Fibroblast of peridontal ligament (primary cell): Measurements from ENCODE around the gene C4orf54.

Source experiments
- DNase-seq: peaks from one replicate; pipeline ENCODE4 v3.0.0-alpha.2; 2010; ENCODE audit errors: extremely low read depth

The C4orf54 gene

DNA sequence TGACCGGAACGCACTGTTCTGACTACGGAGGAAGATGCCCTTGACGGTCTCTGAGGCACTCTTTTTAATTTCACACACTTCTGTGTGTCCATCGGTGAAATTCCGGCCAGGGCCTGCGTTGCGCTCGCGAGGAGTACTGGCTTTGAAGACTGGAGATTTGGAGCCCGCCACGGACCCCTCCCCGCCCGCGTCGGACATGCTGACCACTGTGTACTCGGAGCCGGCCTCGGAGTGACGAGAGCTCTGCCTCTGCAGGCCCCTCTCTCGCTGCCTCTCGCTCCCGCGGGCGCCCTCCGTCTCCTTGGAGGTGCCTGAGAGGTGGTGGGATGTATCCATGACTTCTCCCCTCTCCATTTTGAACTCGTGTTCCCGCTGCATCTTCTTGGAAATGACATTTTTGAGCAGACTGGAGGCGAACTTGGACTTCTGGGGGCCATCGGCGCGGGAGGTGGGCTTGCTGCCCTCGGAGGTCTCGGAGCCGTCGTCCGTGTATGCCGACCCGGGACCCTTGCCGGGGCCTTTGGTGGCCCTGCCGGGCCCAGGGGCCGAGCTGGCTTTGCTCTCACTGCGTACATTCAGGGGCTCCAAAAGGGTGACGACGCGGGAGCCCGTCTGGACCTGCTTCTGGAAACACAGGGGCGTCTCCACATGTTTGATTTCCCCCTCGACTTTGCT lies 5.7 kb downstream of the C4orf54 start:
- DNase-seq = no peak

DNA sequence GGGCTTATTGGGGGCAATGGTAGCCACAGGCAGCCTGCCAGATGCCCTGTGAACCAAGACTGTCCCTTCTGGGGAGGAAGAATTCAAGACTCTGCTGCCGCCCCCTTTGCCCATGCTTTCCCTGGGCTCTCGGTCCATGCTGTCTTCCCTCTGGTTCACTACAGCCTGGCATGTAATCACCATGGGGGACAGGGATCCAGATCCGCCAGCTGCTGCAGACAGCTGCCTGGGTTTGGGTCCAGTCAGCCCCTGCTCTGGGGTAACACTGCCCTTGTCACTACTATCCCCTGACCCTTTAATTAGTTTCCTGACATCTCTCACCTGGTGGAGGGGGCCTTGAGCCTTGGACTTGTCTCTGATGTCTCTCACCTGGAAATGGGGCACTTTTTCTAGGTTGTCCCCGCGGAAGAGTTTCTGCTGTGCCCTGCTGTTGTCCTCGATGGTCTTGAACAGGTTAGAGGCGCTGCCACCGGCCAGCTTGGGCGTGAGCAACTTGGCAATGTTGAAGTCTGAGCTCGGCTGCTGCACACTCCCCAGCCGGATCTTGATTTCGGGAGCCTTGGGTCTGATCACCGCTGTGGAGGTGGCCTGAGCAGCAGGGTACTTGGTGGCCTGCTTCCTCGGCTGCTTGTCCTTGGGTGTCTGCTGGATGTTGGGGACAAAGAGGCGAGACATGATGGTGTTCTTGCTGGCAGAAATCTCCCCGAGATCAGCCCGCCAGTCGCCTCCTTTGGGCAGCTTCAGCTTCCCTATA lies 6.4 kb downstream of the C4orf54 start:
- no peak for DNase-seq

DNA sequence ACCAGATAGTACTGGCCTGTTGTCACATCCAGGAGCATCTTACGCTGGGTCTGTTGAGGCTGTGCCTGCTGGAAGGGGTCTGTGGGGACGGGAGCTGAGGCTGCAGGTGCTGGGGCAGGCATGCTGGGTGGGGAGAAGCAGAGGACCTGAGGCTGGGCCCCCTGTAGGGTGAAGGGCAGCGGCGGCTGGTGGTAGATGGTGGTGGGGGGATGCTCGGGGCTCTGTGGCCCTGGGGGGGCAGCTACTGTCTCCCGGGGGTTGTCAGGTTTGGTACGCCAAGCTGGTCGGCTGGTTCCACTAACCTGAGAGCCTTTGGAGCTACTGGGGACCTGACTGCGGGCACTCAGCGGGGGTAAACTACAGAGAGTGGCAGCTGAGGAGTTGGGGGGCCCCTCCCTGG lies 7.8 kb downstream of the C4orf54 start:
- no peak for DNase-seq

DNA sequence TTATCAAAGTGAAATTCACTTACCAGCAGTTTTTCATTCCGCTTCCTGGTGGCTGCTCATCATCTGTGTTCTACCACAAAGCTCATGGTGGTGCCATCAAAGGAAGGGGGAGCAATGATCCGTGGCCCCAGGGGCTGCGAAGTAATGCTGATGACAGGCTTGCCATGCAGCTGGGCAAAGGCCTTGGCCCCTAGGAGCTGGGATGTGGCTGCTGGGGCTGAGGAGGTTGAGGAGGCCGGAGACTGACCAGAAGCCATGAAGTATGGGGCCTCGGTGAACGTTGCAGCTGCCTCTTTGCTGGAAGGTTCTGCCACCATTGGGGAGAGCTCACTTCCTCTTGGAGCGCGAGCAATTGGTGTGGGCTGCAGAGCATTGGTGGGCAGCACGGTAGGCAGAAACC lies 8.4 kb downstream of the C4orf54 start:
- no peak for DNase-seq

DNA sequence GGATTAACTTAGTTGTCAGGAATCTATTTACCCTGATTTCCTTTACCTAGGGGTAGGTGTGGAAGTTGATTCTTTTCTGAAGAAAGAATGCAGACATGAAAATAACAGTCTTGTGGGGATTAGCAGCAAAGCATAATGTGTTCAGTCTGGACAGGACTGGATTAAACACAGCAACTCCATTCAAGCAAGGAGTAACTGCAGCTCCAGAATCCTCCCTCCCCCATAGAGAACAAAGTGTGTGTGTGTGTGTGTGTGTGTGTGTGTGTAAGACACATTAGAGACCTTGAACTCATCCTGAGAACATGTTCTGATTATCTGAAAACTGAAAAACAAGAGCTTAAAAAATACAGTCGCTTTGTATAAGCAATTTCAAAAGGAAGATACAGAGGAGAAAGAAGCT lies 9.3 kb downstream of the C4orf54 start:
- DNase-seq = no peak

DNA sequence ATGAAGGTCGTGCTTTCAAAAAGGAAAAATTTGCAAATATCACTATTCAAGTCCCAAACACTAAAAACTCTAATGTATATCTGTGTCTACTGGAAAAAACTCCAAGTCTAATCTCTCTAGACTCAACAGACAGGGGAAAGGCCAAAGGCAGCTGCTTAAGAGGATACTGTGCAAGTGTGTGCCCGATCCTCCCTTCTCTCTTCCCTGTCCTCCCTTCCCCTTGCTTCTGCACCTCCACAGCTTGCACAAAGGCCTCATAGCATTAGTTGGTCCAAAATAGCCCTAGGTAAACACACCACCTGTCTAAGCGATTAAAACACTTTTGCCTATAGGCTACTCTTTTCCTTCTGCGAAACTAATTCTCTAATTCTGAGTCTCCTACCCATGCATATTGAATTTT lies 10.6 kb downstream of the C4orf54 start:
- no peak for DNase-seq

DNA sequence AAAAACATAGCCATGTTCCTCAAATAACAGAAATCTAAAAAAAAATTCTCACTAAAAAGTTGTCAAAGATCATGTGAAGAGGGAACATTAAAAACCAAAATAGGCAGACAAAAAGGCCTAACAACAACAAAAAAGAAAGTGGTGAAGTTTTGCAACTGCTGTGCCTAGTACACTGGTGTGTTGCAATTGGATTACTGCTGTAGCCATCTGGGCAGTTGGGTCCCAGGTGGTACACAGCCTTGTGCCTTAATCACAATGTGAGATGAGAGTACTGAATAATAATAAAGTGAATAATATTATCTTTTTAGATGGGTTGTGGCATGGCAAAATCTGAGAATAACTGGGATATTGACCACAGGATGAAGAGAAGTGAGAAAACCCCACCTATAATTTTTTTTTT lies 12.0 kb downstream of the C4orf54 start:
- DNase-seq = no peak

DNA sequence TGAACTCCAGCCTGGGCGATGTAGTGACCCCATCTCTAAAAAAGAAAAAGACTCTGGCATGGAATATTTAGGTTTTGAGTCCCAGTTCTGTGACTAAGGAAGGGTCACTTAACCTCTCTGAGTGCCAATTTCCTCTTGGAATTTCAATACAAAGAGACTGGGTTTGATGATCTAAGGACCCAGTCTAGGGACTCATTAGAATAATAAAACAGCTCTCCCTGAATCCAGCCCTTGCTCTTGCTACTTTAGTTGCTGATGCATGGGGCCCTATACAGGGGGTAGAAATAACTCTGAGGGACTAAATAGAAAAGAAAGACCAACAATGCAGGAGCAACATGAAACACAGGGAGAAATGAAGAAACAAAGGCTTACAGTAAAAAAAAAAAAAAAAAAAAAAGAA lies 12.6 kb downstream of the C4orf54 start:
- DNase-seq = no peak

DNA sequence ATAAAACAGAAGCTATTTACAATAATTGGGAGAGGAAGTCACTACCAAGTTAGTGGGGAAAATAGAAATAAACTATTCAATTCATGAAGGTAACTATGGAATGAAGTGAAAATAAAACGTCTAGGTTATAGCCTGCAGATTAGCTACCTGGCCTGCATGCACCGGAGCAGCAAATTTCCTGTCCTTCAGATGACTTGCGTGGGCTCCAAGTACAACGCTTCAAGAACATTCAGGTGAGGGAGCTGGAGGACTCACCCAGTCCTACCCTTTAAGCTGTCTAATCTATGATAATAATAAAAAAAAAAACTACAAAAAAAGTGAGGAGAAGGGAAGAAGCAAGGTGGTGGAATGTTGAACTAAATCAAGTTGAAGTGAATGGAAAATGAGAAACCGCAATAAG lies 13.2 kb downstream of the C4orf54 start:
- DNase-seq = no peak

DNA sequence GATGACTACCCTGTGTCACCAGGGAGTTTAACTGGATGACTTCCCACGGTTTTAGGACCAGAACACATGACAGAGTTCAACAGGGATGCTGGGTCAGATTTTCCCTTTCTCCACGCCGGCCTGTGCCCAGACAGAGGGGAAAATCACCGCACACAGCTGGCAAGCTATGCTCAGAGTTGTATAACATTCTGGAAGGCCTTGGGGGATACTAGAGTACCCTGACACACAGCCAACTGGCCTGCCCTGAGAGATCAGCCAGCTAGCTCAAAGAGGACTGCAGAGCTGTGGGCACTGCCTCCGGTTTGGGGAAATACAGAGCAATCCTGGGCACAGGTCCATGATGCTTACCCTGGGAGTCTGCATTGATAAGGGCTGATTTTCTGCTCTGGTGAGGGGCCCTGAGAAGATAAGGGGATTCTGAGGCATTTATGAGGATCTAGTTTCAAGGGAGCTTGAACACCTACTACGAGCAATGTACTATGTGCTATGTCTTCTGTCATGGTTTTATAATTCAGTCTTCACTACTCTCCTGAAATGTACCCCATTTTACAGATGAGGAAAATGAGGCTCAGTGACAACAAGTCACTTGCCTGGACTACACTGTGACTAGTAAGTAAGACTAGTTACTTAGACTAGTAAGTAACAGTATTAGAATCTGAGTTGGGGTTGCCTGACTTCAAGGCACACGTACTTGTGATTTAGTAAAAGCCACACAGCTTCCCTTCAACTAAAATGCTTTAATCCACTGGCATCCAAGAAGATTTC lies 14.7 kb downstream of the C4orf54 start:
- no peak for DNase-seq

DNA sequence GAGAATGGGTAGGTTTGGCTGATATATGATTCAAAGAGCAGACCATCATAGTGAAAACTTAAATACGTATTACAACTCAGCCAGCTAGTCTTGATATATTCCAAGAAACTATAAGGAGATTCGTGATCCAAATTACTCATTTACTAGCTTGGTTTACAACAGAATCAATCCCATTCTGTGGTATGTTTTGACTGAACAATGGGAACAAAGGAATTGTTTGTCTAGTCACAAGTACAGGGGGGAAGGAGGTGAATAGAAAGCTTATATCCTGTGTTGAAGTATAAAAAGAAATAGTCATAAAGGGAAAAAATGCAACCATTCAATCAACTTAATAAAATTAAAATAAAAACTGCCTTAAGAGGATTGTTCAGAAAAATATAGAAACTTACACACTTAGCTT lies 17.0 kb downstream of the C4orf54 start:
- DNase-seq = no peak

DNA sequence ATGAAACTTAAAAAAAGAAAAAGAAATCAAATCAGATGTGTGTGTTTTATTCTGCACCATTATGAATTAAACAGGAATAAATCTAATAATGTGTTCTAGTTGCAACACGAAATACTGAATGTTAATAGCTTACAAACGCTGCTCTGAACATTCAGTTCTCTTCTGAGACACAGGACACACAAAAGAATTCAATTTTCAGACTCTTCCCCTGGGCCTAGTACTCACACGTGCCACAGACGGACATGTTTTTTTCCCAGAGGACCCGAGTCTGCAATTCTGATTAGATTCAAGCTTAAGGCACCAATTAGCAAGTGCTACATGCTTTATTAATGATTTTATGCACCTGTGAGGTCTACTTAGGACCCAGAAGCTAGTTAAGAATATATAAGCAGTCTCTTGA lies 20.5 kb downstream of the C4orf54 start:
- DNase-seq = no peak

DNA sequence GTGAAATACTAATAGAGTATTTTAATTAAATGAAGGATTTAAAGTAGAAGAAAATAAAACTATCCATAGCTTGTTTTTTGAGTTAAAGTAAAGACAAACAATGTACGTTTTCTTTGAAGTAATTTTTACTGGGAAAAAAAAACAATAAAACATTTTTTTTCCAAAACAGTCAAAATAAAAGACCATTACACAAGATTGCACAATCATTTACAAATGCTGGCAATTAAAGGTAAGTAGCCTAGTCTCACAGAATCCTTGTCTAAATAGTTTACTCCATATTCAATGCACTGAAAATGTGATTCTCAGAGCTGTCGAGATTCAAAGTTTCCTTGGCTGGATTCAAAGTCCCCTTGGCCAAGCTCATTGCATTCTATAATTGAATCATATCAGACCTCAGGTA lies 21.2 kb downstream of the C4orf54 start:
- DNase-seq = no peak

DNA sequence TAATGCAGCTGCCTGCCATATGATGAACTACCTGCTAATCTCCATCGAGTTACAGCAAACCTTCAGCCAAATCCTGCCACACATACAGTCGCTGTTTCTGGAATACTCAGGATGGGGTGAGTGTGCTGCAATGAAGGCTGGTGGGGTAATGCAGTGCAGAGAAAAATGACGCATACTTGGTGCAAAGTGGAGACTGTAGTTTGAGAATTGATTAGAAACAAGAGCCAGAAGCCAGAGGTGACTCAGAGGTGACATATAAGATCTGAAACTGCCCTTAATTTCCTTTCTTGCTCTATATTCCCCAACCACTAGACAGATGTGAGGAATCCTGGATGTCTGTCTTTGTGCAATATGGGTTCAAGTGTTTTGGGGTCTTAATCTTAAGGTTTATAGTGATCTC lies 22.0 kb downstream of the C4orf54 start:
- no peak for DNase-seq

DNA sequence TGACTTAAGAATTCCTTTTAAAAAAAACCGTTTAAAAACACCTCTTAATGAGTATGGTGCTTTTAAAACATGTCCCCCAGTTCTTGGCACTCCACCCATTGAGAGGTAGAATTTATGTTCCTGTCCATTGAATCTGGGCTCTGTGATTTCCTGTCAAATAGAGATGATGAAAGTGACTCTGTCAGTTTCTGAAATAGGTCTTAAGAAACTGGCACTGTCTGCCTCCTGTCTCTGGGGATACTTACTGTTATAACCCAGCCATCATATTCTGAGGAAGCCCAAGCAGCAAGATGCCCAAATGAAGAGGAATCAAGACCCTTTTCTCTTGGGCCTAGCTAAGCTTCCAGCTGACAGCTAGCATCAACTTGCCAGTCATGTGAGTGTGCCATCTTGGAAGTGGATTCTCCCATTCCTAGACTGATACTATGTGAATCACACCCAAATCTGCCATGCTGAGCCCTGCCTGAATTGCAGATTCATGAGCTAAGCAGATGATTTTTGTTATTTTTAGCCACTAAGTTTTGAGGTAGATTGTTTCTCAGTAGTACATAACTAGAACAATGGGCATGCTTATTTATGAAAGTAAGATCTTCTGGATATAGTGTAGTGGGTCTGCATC lies 22.8 kb downstream of the C4orf54 start:
- DNase-seq = no peak

DNA sequence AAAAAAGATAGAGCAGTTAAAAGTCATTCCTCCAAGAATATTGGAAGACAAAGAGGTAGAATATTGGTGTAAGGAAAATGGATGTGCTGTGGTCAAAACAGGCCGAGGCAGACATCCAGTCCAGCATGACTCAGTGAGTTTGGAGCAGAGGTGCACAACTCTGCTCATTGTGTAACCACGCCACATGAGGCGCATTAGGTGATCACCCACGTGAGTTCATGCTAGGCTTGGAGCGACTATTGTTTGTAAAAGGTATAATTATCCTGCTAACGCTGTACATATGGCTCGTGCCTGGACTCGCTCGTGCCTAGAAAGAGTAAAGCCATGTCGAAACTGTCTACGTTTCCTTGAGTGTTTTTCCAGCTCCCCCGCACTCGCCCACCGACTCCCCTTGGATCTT lies 23.9 kb downstream of the C4orf54 start:
- DNase-seq = no peak

DNA sequence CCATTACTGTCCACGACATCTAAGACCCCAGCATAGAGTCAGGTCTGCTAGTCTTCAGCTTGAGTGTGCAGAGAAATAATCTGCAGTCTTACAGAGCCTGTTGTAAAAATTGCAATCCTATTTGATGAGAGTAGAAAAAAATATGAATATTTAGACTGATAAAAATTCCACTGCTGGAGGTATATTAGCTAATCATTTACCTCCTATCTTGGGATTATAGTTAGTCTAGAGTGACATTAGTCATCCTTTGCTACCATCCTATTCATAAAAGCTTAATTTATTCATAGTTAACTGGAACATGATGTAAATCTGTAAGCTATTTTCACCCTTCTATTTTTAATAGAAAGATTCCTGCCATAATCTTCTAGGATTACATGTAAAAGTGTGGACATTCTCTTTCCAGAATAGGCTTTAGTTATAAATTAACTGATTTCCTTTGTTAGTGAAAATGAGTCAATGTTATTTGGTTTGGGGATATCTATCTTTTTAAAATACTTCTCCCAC lies 26.7 kb downstream of the C4orf54 start:
- no peak for DNase-seq

DNA sequence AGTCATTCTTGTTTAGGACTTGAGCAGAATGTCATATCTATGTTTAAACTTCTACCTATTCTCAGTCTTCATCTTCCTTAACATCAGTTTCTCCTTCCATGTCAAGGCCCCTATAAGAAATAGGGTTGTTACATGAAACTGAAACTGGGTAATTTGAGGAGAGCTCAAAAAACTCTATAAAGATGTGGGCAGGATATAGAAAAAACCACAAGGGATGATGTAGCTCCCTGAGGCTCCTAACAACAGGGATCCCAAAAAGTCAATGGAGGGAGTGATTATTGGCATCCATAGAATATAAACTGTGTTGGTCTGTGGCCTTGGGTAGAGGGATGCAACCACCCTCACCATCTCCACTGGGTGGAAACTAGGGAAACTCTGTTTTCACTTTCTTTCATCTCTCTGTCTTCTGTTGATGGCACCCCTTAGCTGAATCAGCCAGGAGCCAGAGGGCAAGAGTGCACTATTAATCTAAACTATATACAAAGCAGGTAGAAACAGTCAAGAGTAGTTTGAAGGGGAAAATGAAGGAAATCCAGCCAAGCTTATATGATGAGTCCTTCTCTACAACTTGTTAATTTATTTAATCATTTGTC lies 27.6 kb downstream of the C4orf54 start:
- no peak for DNase-seq

DNA sequence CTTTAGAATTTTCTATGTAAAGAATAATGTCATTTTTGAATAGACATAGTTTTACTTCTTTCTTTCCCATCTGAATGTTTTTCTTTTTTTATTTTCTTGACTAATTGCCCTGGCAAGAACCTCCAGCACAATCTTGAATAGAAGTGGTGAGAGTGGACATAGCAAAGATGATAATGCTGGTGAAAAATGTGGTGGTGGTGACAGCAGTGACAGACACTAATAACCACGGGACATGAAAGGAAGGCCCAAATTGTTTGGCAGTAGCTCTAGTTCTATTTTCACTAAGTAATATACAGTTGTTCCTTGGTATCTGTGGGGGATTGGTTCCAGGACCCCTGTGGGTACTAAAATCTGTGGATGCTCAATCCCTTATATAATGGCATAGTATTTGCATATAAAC lies 29.6 kb downstream of the C4orf54 start:
- no peak for DNase-seq

DNA sequence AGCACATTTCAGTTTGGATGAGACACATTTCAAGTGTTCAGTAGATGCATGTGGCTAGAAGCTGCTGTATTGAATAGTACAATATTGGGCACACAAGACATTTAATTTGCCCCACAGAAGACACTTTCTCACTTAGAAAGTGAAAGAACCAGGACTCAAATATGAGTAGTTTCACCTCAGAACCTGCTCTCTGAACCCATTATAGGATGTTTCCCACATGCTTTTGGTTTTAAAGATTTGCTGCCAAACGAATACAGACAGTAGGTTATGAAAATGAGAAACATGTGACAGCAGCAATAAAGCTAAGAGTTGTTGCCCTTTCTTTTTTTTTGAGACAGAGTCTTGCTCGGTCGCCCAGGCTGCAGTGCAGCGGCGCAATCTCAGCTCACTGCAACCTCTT lies 32.3 kb downstream of the C4orf54 start:
- DNase-seq = no peak

DNA sequence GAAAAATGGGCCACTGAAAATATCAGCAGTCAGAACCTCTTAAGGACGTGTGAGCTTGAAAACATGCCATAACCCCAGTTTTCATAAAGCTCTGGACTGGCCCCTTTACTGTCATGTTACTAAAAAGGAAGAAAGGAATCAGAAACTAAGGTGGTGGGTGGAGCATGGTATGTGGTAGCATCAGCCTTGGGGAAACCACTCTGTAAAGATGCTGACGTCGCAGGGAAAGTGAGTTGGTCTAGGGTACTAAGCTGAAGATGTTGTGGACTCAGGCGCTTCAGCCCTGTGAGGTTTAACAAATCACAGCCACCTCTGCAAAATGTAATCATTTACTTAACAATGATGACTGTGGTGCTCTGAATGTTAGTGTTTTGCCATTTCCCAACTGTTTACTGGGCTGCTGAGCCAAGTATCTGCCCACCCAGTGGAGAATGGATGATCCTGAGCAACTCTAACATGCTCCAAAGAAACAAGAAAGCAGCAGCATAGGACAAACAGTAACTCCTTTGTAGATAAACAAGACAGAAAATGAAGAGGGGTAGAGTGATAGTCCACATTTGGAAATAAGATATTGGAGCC lies 33.4 kb downstream of the C4orf54 start:
- DNase-seq = no peak

DNA sequence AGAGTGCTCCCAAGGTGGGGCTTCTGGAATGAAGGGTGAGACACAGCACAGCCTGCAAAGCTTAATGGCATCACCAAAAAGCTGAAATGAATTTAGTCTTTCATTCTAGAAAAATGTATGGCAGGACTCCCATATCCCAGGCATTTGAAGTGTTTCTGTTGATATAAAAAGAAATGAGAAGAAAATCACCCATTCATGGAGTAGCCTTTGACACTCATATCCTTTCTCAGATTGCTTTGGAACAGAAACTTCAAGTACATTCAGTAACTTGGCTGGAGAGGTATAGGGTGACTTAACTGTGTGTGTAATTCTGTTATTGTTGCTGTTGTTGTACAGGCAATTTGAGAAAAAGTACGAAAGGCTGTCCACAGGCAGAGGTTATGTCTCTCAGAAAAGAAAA lies 35.3 kb downstream of the C4orf54 start:
- DNase-seq = no peak
